Body of pancreas (tissue), 4 donors: ENCODE data around the gene RAPGEF5. TPM values are rescaled to one million over a fixed set of nuclear protein-coding genes. Genes with fewer than 3 reads are reported as not detected.

ENCODE experiments used
- ATAC-seq: fragments of 150-250 bp; one replicate; pipeline ENCODE4 v1.9.1; 2016
- DNase-seq, 4 donors: peaks; one replicate each; pipeline ENCODE4 v3.0.0-alpha.2; 2019
- H3K27ac ChIP-seq, 4 donors: fragments of 200-600 bp; sonication (generic); 1 replicate in 3 of 4; 2 replicates in 1 of 4; pipeline versions ENCODE4 v1.5.1 to v1.6.1; 2016 to 2019; ENCODE audit warnings: mild to moderate bottlenecking in 1 of 4, mixed read lengths in 1 of 4, moderate library complexity in 1 of 4
- H3K27me3 ChIP-seq, 2 donors: fragments of 200-600 bp; sonication (generic); one replicate each; pipeline ENCODE4 v1.6.0; 2016; ENCODE audit warnings: mild to moderate bottlenecking in 1 of 2
- H3K36me3 ChIP-seq, 2 donors: fragments of 200-600 bp; sonication (generic); replicated peaks in 1 of 2; 2 replicates each; pipeline ENCODE4 v1.5.1; 2016; ENCODE audit warnings: low read depth in 2 of 2; ENCODE audit not compliant: insufficient read depth in 1 of 2
- H3K4me1 ChIP-seq: fragments of 200-600 bp; sonication (generic); one replicate; pipeline ENCODE4 v1.6.0; 2016
- H3K4me3 ChIP-seq, 2 donors: fragments of 200-600 bp; sonication (generic); 1 replicate in 1 of 2; 2 replicates in 1 of 2; pipeline ENCODE4 v1.5.1; 2016 to 2019
- H3K9me3 ChIP-seq, 3 donors: fragments of 200-600 bp; sonication (generic); 1 replicate in 2 of 3; 2 replicates in 1 of 3; pipeline ENCODE4 v1.5.1; 2016
- POLR2A ChIP-seq, 3 donors: fragments of 450-650 bp; IDR thresholded peaks; one replicate each; pipeline ENCODE4 v1.6.1; 2016; ENCODE audit warnings: antibody characterized with exemption in 3 of 3, mild to moderate bottlenecking in 2 of 3
- WGBS, 2 donors: methylation state at CpG; one replicate each; pipeline ENCODE4 v1.1.5; 2017; 5-methylcytosine and 5-hydroxymethylcytosine counted together
- intact Hi-C: fragments of 100-400 bp; cut with DNase I; formaldehyde crosslinking; loops from one replicate; pipeline ENCODE4 v1.15.1; 2023
- total RNA-seq, 2 donors: library from RNA; depleted of rRNA; stranded (reverse); fragments of >200 nt; gene quantifications; one replicate each; pipeline ENCODE4 v1.1.0, GENCODE V29; 2016
- TF ChIP-seq, protein P1 (sequence below), 7 experiments: fragments of 450-650 bp in 4 of 7; fragments of 200-600 bp in 3 of 7; sonication (generic) in 3 of 7; IDR thresholded peaks; one replicate each; pipeline ENCODE4 v1.5.1; 2016 to 2019; ENCODE audit warnings: antibody characterized with exemption in 7 of 7

The RAPGEF5 gene
- total RNA-seq, 2 donors from 2014 or later, result 68.0 to 151 TPM

DNA sequence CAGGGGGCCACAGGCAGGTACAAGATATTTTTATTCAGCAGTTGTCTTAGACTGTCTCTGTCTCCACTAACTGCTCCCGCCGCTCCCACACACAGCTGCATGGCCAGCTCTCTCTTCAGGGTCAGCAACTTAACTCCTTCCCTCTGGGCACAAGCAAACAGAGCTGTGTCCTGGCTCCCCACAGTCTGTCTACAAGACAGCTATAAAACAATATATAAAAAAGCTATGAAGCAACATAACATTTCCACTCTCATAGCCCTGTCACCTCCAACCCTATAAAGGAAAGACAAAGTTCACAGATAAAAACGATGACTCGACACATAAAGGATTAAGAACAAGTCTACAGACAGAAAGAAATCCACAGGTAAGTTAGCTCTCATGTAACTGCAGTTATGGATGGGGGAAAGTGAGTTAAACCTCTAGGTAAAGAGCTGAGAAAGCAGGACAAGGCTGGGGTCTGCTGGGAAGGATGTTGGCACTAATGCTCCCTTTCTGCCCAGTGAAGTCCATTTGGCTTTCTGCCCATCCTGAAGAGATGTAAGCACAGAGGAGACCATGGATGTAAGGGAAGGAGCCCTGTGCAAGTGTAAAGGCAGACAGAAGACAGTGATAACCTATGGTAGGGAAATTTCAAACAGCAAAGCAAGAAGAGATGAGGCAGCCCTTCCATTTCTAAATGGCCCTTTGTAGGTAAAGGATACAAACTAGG, 27.0 kb downstream of the RAPGEF5 start:
- 26 to 30% methylated on average over 4 of the region's 4 CpGs for WGBS, 2 donors
- TF ChIP-seq POLR2A (IDR thresholded peaks at IDR 0.05), result no peak
- TF ChIP-seq, protein P1, sequence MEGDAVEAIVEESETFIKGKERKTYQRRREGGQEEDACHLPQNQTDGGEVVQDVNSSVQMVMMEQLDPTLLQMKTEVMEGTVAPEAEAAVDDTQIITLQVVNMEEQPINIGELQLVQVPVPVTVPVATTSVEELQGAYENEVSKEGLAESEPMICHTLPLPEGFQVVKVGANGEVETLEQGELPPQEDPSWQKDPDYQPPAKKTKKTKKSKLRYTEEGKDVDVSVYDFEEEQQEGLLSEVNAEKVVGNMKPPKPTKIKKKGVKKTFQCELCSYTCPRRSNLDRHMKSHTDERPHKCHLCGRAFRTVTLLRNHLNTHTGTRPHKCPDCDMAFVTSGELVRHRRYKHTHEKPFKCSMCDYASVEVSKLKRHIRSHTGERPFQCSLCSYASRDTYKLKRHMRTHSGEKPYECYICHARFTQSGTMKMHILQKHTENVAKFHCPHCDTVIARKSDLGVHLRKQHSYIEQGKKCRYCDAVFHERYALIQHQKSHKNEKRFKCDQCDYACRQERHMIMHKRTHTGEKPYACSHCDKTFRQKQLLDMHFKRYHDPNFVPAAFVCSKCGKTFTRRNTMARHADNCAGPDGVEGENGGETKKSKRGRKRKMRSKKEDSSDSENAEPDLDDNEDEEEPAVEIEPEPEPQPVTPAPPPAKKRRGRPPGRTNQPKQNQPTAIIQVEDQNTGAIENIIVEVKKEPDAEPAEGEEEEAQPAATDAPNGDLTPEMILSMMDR (IDR thresholded peaks at IDR 0.05), result no peak
- Histone ChIP-seq H3K9me3 (no peaks in the 10 kb centered on the region), H3K27me3 (no peaks in the 10 kb centered on the region), H3K4me1 (peaks cover 59% of the 10 kb centered on the region), H3K27ac (no peak overlapping the region), H3K4me3 (no peak overlapping the region), H3K36me3 (no peaks in the 10 kb centered on the region)
- ATAC-seq, result no peak
- peak in 1 of 4 donors; percentile 31 for DNase-seq
- intact Hi-C loops, result no loop called here

DNA sequence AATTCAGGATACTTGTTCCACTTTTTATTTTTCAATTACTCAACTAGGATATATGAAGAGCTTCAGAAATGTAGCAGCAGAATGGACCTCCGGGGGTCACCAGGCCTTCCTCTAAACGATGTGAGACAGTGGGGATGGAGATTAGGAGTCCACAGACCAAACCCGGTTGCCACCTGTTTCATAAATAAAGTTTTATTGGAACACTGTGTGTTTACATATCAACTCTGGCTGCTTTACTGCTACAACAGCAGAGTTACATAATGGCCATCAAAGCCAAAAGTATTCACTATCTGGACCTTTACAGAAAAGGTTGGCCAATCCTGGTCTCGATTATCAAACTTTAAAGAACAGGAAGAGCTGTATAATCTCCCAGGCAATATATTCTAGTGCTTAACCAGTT, 30.8 kb downstream of the RAPGEF5 start:
- Histone ChIP-seq H3K4me1 (peaks cover 32% of the 10 kb centered on the region), H3K27me3 (no peaks in the 10 kb centered on the region), H3K27ac (no peak overlapping the region), H3K4me3 (no peak overlapping the region), H3K9me3 (no peaks in the 10 kb centered on the region), H3K36me3 (no peaks in the 10 kb centered on the region)
- no peak for DNase-seq
- WGBS, 2 donors, result 55 to 71% methylated on average over 4 of the region's 4 CpGs
- intact Hi-C loops, result no loop called here
- ATAC-seq, result no peak
- TF ChIP-seq, protein P1 (IDR thresholded peaks at IDR 0.05), result no peak
- TF ChIP-seq POLR2A (IDR thresholded peaks at IDR 0.05), result no peak

DNA sequence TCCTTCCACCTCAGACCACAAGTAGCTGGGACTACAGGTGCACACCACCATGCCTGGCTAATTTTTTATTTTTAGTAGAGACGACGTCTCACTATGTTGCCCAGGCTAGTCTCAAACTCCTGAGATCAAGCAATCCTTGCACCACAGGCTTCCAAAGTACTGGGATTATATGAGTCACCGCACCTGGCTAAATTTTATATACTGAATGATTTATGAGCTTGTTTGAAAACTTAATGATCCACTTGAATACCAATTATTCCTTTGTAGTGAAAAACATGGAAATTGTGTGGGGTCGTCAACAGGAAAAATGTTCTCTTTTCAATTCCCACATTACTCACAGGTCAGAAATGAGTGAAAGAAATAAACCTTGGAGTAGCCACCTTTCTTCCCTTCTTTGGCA, 31.3 kb downstream of the RAPGEF5 start:
- 82 to 84% methylated on average over 4 of the region's 4 CpGs for WGBS, 2 donors
- no peaks in the 10 kb centered on the region for H3K9me3 ChIP-seq
- intact Hi-C loops, result no loop called here

DNA sequence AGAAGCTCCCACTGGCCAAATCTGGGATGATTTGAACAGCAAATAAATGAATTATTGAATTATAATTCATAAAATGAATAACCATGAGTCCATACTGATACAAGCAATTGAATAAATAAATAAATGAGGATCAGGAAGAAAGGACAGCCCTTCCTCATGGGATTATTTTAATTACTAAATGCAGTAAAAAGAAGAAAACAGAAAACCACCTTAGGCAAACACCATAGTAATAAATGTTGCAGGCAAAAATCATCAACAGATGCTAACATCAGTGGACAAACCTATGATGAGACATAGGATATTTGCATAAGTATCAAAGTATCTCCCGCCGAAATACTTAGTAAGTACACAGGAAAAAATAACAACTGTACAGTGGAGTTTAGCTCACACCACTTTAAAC, 33.2 kb downstream of the RAPGEF5 start:
- peaks cover 22% of the 10 kb centered on the region for H3K4me1 ChIP-seq
- H3K27ac ChIP-seq, result no peak overlapping the region
- WGBS, 2 donors, result 44 to 53% methylated on average over 2 of the region's 2 CpGs
- H3K9me3 ChIP-seq, result no peaks in the 10 kb centered on the region
- intact Hi-C loops, result no loop called here
- DNase-seq (no peak), ATAC-seq (no peak)
- H3K4me3 ChIP-seq, result no peak overlapping the region
- H3K36me3 ChIP-seq, result no peaks in the 10 kb centered on the region
- H3K27me3 ChIP-seq, result no peaks in the 10 kb centered on the region
- TF ChIP-seq, protein P1 (IDR thresholded peaks at IDR 0.05), result no peak
- no peak for TF ChIP-seq POLR2A (IDR thresholded peaks at IDR 0.05)

More for the DNA sequence above, 31.3 kb downstream of the RAPGEF5 start:
- ATAC-seq (no peak), DNase-seq (no peak)
- Histone ChIP-seq H3K36me3 (no peaks in the 10 kb centered on the region), H3K4me3 (no peak overlapping the region), H3K4me1 (peaks cover 31% of the 10 kb centered on the region), H3K27me3 (no peaks in the 10 kb centered on the region), H3K27ac (no peak overlapping the region)
- TF ChIP-seq, protein P1 (IDR thresholded peaks at IDR 0.05), result no peak
- no peak for TF ChIP-seq POLR2A (IDR thresholded peaks at IDR 0.05)

DNA sequence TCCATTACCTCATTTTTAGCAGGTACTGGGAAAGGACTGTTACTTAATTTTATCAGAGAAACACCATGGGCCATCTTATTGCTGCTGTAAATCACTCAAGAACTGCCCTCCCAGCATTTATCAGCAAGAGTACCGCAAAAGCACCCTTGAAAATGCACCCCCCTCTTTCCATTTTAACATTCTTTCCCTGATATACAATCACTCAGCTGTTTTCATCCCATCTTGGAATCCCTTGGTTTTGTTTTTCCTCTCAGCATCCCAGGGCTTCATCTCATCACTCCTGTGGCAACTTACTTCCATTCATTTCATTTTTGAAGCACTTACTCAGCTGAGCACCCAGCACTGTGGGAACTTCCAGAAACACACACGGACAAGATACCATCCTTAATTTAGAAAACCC, 36.5 kb downstream of the RAPGEF5 start:
- Histone ChIP-seq H3K4me1 (peaks cover 20% of the 10 kb centered on the region), H3K4me3 (no peak overlapping the region), H3K27me3 (no peaks in the 10 kb centered on the region), H3K9me3 (no peaks in the 10 kb centered on the region), H3K27ac (no peak overlapping the region), H3K36me3 (no peaks in the 10 kb centered on the region)
- intact Hi-C loops, result no loop called here
- ATAC-seq (no peak), DNase-seq (no peak)
- WGBS, 2 donors, result 65 to 76% methylated on average over 2 of the region's 2 CpGs
- TF ChIP-seq, protein P1 (IDR thresholded peaks at IDR 0.05), result no peak
- TF ChIP-seq POLR2A (IDR thresholded peaks at IDR 0.05), result no peak
